Measurements from ENCODE around the gene CTDSP2.
"Not testable (repeated sequence)": the region's sequence is repeated elsewhere in the genome, so short reads cannot be mapped to it uniquely, and the experiment has no call there.

The CTDSP2 gene

GRCh38 chr12:57781244-57781643 is 65.3 kb downstream of the CTDSP2 start:
- no peak for DNase-seq (ENCODE audit: low read depth)

- DNase-seq (ENCODE audit: low read depth), result no peak
Measured at GRCh38 chr12:57780284-57780897, 66.1 kb downstream of the CTDSP2 start.

GRCh38 chr12:57779736-57780135 is 66.8 kb downstream of the CTDSP2 start:
- DNase-seq (ENCODE audit: low read depth), result no peak

- DNase-seq (ENCODE audit: low read depth), result no peak
Measured at GRCh38 chr12:57777911-57778310, 68.6 kb downstream of the CTDSP2 start.

- DNase-seq (ENCODE audit: low read depth), result no peak
Measured at GRCh38 chr12:57777367-57777766, 69.2 kb downstream of the CTDSP2 start.

GRCh38 chr12:57776247-57776587 is 70.3 kb downstream of the CTDSP2 start:
- DNase-seq (ENCODE audit: low read depth), result no peak

GRCh38 chr12:57775563-57776246 is 70.8 kb downstream of the CTDSP2 start:
- no peak for DNase-seq (ENCODE audit: low read depth)

GRCh38 chr12:57775044-57775443 is 71.5 kb downstream of the CTDSP2 start:
- no peak for DNase-seq (ENCODE audit: low read depth)

- DNase-seq (ENCODE audit: low read depth), result not testable (repeated sequence)
Measured at GRCh38 chr12:57774634-57775033, 71.9 kb downstream of the CTDSP2 start.

- DNase-seq (ENCODE audit: low read depth), result no peak
Measured at GRCh38 chr12:57772429-57773322, 73.9 kb downstream of the CTDSP2 start, which contains the start of gene EEF1AKMT3. Gene EEF1AKMT3 (plus strand): TSS chr12:57772614. CDS start chr12:57772725, 111 bp downstream.

GRCh38 chr12:57771873-57772428 is 74.6 kb downstream of the CTDSP2 start, which contains the start of gene METTL1:
Gene METTL1 (minus strand): TSS chr12:57772105. CDS start chr12:57772083, 22 bp downstream.
- peak; percentile 89 for DNase-seq (ENCODE audit: low read depth)

- DNase-seq (ENCODE audit: low read depth), result peak; percentile 78
Measured at GRCh38 chr12:57771236-57771872, 75.2 kb downstream of the CTDSP2 start.

- no peak for DNase-seq (ENCODE audit: low read depth)
Measured at GRCh38 chr12:57770734-57771133, 75.8 kb downstream of the CTDSP2 start.
